AG08395 (cell line): ENCODE results near the gene TMEM11.
A peak's percentile ranks its signal among the peaks of the same experiment; 100 is the strongest.

Experiments used
- DNase-seq: peaks from one replicate; pipeline ENCODE4 v3.0.0; 2012; ENCODE audit warnings: mixed read lengths, low spot score

TMEM11 gene, protein sequence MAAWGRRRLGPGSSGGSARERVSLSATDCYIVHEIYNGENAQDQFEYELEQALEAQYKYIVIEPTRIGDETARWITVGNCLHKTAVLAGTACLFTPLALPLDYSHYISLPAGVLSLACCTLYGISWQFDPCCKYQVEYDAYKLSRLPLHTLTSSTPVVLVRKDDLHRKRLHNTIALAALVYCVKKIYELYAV

DNA sequence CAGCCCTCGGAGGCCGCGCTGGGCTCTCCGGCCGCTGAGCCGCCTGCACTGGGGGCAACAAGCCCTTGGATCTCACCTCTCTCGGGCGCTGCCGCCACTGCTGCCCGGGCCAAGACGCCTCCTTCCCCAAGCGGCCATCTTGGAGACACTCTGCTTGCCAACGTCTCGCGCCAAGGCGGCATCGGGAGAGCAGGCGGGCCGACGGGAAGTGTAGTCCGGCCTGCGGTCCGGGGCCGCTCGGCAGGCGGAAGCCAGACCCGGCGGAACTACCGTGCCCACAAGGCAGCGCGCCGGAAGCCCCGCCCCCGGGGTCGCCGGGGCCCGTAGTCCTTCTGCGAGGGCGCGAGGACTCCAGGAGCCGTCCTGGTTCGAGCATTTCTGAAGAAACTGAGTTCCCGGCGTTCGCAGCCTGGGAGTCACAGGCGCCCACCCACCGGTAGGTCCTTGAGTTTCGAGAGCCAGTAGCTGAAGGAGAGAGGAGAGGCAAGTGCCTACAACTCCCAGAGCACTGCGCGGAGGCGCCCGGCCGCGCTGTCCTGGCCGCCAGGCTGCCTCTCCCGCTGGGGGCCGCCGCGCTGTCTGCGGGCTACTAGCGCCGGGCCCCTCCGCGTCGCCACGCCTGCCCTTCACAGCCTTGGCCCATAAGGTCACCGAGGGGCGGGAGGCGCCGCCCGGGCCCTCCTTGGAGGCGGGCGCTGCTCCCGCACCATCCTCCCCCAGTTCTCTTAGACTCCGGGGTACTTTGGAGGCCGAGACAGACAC lies at the start of gene TMEM11:
Gene TMEM11 (minus strand): TSS at position 147 of the 762 bp plus-strand sequence. CDS start 9 bp downstream, at position 138.
- peak; percentile 98 for DNase-seq

DNA sequence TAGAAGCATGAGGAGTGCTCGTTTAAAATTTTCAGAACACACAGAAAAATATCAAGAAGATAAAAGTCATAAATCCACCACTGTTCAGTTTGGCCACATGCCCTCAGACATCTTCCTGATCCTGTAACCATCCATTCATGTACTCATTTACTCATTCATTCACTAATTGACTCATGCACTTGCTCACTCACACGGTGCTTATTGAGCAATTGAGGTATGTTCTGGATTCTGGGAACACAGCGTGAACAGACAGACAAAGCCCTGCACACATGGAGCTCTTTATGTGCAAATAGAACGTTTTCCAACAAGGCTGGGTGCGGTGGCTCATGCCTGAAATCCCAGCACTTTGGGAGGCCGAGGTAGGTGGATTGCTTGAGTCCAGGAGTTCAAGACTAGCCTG lies 49.4 kb upstream of the TMEM11 start:
- peak; percentile 57 for DNase-seq

DNA sequence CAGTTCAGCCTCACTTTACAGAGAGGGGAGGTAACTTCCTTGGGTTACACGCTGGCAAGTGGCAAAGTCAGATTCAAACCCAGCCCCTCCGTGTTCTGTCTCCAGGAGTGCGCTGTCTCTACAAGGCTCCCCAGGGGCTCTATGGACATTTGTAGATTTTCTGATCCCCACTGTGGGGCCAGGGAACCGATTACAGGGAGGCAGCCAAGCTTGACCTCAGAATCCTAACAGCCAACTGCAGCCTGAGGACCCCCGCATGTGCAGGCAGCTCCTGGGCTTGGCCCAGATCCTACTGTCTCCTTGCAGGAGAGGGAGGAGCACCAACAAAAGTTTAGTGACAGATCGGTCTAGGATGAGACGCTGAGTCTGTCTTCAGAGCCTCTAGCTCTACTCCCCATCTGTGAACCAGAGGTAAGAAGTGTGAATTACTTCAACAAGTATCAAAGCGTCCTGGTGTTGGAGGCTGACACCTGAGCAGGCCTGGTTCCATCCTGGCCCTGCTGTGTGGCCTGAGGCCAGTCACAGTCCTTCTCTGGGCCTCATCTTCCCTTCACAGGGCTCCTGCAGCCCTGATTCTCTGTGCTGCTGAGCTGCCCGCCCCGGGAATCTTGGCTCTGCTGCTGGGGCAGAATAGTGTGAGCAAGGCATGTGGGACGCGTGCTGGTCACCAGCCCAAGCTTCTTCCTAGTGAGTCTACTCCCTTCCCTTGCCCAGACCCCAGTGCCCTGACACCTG lies 48.5 kb upstream of the TMEM11 start:
- no peak for DNase-seq

DNA sequence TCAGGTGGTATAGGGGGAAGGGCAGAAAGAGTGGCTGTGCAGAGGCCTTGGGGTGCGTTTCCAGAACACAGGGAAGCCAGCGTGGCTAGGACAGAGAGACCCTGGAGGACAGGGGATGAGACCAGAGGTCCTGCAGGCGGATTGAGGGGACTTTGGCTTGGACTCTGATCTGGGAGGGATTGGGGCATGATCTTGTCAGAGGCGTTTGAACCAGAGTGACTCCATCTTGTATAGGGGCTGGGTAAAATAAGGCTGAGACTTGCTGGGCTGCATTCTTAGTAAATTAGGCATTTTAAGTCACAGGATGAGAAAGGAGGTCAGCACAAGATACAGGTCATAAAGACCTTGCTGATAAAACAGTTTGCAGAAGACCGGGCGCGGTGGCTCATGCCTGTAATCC lies 44.6 kb upstream of the TMEM11 start:
- no peak for DNase-seq

DNA sequence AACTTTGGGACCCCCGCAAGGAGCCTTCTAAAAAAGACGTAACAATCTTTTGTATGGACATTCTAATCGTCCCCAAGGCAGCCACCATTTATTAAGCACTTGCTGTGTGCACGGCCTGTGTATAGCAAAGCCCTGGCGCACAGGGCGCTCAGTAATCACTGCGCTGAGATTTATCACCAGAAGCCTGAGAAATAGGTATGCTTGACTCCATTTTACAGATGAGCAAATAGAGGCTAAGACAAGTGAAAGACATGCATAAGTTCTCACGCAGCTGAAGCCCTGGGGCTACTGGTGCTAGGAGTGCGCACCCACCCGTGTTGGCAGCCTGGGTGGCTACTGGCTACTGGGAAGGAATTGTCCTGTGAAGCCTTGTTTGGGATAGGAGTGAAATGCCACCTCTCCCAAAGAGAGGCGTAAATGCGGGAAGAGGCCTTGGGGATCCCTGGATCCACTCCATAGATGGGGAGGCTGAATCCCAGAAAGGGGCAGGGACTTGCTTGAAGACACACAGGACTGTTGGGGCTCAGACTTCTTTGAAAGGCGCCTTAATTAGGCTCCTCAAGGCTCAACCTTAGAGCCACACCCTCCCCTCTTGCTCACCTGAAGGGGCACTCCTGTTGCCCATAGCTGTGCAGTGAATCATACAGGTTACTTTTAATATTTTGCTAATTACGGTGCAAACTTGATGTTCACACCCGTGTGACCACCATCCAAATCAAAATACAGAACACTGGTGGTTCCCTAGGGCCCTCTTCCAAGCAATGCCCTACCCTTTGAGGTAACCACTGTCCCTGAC lies 39.9 kb upstream of the TMEM11 start:
- DNase-seq: no peak

DNA sequence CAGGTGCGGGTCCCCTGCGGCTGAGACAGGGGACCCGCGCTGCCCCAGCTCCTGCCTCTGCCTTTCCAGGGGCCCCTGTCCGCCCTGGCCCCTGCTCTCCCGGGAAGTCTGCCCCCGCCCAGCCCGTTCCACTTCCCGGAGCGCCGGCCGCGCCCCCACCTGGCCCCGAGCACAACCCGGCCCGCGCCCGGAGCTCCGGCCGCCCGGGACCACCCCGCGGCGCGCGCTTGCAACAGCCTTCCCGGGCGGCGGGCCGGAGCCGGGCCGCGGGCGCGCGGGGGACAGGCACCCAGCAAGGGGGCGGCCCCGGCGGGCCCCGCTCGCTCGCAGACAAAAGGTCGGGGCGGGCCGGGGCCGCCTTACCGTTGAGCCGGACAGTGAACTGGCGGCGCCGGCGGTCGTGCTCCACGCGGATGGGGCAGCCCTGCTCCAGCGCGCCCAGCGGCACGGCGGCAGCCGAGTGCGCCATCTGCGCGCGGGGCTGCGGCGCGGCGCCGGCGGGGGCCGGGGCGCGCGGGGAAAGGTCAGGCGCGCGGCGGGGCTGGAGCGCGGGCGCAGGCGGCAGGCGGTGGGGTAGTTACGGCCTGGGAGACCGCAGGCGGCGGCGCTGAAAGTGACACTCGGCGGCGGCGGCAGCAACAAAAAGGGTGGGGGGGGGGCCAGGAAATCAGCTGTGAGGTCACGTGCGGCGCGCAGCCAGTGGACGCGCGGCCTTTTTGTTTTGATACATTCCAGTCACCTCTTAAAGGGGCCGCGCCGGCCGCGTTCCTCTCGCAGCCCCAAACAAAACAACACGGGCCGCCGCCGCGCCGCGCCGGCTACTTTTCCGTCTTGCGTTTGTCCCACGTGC lies 39.1 kb upstream of the TMEM11 start, which contains the start of gene NATD1:
Gene NATD1 (minus strand): TSS at position 615 of the 850 bp plus-strand sequence. CDS start 146 bp downstream, at position 469.
- DNase-seq: peak; percentile 93

DNA sequence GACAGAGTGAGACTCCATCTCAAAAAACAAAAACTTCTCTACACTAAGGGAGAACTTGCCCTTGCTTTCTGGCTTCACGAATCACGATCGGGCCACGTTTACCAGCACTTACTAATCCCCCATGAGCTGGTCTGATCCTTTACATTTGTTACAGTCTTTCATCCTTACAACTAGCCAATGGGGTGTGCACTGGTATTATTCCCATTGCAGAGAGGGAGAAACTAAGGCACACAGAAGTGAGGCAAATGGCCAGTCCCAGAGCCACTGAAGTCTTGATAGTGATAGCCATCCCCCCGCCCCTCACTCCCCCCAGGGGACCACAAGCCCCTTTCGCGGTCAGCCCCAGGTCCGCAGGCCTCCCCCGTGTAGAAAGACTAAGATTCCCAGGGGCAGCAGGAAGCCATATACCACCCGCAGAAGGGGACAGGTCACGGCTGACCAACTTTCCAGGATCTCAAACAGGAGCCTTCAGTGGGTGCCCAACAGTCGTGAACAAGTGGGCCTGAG lies 38.4 kb upstream of the TMEM11 start:
- DNase-seq: no peak

DNA sequence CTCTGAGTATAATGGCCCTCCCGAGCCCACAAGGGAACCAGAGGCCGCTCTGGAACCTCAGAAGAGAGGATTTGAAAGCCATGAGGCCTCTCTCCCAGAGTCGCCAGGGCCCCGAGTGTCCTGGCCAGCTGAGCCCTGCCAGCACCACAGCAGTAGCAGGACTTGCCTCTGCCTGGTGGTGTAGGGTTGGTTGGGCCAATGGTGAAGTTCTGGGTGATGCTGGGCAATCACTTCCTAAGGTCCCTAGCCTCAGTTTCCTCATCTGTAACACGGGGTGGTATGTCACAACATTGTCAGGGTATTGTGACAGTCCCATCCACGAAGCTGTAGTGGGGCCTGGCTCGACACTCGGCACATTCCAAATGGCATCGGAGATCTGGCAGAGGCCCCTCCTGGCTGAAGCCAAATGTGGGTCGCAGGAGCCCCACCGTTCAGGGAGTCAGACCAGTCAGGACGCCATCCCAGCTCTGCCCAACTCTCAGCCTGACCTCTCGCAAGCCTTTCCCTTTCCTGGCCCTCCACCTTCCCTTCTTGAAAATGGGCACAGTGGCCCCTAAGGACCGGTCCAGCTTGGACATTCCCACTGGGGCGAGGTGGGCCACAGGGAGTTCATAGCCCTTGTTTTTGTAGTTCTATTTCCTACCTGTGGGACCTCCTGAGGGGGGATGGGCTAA lies 37.5 kb upstream of the TMEM11 start:
- no peak for DNase-seq

DNA sequence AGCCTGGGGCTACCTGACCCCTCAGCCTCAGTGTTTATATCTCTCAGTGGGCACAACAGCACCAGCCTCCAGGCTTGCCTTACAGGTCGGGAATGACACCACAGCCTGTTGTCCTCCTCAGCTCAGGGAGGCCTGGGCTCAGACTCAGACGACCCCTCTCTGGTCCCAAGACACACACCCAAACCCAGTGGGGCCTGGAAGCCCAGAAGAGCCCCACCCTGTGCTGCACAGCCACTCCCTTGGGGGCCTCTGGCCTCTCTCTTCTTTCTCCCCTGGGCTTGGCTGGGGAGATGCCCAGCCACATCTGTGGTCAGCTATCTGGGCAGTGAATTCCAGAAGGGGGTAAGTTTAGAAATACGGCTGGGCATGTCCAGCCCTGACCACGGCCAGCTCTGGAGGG lies 36.9 kb upstream of the TMEM11 start:
- DNase-seq: no peak

DNA sequence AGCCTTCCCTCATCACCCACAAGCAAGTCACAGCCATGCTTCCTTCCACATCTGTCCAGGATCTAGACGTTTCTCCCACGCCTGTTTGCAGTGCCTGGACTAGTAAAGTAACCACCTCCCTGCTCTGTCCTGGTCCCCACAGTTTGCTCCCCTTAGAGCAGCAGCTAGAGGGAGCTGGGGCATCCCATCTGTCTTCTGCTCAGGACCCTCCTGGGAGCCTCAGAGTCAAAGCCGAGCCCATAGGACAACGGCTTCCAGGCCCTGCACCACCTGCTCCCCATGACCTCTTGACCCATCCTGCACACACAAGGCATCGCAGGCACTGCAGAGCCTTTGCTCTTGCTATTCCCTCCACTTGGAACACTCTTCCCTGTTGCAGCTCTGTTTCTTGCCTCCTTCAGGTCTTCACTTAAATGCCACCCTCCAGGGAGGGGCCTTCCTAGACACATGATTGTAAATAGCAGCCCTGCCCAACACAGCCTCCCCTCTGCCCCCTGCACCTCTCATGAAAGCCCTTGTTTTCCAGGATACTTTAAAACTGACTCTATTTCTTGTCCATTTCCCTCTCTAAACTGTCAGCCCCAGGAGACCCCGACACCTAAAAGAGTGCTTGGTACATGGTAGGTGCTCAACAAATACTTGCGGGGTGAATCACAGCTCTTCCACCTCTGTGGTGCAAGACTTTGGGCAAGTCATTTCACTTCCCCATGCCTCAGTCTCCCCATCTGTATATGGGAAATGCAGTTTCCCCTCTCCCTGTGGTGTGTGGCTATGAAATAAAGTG lies 36.2 kb upstream of the TMEM11 start:
- no peak for DNase-seq

DNA sequence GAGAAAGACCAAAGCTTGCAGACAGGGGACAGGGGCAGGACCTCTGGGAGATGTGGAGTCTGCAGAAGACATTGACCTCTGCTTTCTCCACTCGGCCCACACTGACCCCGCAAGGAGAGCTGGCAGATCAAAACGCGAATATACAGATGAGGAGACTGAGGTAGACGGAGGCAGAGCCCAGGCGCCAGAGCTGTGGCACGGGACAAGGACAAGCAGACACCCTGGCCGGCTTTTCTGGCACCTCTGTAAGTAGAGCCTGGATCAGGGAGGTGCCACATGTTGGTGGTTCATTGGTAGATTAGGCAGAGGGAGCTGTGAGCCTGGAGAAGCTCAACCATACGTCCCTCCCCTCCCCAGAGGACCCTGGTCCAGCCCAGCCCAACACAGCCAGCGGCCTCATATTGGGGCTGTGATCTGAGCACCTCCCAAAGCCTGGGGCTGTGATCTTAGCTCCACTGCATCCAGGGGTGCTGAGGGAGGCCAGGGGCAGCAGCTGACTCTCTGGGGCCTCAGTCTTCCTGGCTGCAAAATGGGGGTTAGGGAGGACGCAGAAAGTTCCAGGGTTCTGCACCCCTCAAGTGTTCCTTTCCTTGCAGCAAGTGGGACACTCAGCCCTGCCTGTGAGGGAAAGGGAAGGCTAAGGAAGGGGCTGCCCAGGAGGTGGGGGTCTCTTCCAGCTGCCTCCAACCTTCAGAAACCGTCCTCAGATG lies 35.3 kb upstream of the TMEM11 start:
- DNase-seq: no peak

DNA sequence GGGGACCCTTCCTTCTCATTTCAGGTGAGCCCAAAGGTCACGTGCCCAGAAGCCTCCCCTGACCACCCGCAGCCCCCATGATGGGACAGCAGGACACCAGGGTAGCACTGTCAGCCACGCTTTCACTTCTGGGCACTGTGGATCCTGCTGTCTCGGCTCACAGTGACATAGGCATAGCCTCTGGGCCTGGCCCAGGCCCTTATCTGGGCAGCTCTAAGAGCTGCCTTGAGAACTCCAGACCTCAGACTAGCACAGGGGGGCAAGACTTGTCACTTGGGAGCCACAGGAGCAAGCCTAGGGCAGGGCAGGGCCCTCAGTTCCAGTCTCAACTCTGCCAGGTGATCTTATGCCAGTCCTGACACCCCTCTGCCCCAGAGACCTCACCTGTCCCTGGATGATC lies 34.5 kb upstream of the TMEM11 start:
- DNase-seq: no peak

DNA sequence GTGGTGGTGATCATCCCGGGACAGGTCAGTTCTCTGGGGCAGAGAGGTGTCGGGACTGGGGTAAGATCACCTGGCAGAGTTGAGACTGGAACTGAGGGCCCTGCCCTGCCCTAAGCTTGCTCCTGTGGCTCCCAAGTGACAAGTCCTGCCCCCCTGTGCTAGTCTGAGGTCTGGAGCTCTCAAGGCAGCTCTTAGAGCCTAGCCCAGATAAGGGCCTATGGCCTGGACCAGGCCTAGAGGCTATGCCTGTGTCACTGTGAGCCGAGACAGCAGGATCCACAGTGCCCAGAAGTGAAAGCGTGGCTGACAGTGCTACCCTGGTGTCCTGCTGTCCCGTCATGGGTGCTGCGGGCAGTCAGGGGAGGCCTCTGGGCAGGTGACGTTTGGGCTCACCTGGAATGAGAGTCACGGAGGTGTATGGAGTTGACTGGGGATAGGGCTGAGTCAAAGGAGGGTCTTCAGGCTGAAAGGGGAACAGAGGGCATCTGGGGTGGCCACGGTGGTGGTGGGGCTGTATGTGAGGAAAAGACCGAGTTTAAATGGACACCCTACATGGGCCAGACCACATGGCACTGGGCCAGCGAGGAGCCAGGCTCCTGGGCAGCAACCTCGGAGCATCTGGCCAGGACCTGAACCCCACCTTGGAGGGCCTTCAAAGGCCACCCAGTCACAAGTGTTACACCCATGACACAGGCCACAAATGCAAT lies 33.7 kb upstream of the TMEM11 start:
- DNase-seq: no peak

DNA sequence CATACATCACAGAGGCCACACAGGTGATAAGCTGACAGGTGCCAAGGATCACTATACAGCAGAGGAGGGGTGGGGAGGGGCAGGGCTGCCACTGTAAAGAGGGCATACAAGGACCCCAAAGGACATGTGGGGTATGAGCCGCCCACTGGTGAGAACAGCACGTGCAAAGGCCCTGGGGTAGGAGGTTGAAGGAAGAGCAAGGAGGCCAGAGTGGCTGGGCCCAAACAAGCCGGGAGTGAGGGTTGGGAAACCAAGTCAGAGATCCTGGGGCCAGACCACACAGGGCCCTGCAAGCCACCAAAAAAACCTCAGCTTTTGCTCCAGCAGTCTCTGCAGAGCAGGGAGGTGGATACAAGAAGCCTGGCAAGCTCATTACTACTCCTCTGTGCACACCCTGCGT lies 32.7 kb upstream of the TMEM11 start:
- DNase-seq: no peak

DNA sequence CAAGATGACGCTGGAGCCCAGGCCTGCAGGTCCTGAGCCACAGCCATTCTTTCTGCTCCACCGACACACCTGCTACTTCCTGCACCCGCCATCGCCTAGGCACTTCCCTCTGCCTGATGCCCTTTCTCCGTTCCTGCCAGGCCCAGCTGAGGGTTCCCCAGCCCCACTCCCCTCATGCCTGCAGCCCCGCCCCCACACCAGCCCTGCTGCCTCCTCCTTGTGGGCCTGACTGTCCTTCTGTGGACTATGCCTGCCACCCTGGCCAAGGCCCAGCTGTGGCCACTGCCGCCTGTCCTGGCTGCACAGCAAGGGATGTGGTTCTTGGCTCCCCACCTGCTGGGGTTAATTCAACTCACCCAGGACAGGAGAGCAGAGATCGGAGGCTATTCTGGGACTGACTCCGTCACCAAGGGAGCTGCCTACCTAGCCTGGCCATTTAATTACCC lies 31.7 kb upstream of the TMEM11 start:
- no peak for DNase-seq

DNA sequence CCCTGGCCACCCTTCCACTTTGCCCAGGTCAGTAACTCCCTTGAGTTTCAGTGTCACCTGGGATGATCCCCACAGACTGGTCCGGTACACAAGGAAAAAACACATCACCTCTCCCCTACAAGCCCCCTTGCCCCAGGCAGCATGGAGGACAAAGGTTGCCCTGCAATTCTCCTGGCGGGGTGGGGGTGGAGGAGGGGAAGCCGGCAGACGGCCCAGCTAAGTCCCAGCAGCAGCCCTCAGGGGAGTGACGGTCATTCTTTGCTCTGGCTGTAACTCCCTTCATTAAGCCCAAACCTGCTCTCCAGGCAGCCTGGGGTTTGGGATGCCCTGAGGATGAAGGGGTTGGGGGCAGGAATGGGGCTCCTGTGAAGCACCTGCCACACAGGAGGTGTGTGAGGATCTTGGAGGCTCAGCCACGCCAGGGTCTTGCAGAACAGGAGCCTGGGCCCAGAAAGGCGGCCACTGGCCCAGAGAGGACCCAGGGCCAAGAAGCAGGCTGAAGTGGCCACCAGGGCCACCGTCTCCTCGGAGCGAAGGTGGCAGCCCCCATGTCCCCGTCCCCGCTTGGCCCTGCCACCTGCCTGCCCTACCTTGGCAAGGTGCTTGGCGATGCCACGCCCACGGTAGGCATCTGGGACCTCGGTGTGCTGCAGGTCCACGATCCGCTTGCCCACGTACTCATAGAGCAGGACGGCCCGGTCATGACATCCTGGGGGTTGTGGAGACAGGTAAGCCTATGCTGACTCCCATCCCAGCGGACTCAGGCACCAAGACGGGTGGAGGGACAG lies 29.7 kb upstream of the TMEM11 start:
- no peak for DNase-seq

DNA sequence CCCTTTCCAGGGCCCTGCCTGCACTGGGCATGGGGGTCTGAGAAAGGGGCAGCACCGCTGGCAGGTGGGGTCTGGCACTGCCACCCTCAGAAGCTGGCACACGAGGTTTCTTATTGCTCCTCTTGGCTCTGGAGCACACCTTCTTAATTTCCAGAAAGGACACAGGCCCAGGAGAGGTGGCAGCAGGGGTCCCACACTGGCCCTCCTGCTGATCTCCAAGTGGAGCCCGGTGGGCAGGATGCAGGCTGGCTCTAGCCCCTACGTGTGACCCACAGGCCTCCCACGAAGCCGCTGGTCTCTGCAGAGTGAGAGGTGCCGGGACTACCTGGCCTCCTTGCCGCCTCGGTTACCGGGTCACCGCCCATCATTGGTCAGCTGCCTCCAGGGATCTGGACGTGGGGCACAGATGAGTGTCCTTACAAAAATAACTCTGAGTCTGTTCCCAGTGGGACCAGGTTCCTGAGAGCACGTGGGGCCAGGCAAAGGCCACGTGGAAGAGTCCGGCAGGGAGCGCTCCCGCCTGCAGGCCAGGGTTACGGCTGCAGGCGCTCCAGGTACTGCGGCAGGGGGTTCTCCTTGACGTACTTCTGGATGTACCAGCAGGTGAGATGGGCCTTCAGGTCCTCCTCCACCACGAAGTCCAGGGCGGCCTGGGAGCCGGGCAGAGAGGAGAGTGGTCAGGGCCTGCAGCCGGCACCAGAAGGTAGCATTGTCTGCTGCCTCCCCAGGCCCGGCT lies 29.0 kb upstream of the TMEM11 start:
- DNase-seq: no peak
